Activated naive CD8-positive, alpha-beta T cell treated with anti-CD3 and anti-CD28 coated beads, Interleukin-2, amount 50 U/mL, for 16 hours (primary cell): Measurements from ENCODE around the gene MRPL24.

Experiments
- DNase-seq: peaks from one replicate; pipeline ENCODE4 v3.0.0-alpha.2; 2020; ENCODE audit warnings: low read depth, low spot score

MRPL24 gene

DNA sequence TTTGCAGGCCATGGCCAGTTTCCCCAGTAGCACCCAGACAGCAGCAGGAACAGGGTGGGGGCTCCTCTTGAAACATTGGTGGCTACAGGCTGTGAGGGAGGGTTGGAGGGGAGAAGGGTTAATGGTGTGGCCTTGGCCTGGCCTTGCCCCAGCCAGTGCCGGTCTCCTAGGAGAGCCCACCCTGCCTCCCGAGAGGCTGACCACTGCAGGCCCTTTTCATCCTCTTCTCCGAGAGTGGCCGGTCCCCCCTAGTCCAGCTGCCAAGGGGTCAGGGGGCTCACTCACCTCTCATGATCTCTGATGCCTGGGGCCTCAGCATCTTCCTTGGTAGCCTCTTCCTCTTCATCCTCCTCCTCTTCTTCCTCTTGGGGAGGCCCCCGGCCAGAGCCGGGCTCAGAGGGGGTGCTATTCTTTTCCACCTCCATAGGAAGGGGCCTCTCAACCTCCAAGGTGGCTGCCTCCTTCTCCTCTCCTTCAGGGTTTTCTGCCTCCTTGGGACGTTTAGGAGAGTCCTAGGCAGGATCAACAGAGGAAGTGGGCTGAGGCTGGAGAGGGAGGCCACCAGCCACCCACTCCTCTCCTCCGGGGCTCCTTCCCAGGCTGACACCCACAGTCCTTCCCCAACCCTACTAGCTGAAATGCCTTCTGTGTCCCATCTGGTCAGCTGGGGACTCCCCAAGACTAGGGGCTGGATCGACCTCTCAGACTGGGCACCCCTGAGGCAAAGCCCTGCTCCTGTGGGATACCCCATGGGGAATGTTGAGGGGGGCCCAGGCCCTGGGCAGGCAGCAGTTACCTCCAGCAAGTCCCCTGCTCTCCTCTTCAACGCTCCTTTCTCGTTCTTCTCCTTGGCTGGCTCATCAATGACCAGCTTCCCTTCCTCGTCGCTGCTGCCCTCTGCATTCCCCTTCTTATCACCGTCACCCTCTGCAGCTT lies 2.7 kb upstream of the MRPL24 start:
- DNase-seq: no peak

DNA sequence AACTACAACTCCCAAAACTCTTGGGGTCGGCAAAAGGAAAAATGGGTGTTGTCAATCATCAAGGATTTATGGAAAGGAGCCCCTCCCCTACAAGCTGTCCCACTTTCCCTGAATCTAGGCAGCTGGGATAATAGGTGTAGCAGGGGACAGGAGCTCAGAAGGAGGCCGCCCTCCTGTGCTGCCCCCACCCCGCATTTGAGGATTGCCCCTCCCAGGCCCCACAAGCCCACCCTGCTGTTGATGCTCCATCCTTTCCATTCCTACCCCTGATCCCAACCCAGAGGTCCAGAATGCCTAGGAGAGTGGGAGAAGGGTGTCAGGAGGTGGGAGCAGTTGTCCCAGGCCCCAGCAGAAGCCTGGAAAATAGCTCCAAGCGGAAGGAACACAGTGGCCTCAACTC lies 1.9 kb upstream of the MRPL24 start:
- DNase-seq: no peak

- no peak for DNase-seq
Observed at GRCh38 chr1:156742017-156742416, 1.1 kb upstream of the MRPL24 start.

DNA sequence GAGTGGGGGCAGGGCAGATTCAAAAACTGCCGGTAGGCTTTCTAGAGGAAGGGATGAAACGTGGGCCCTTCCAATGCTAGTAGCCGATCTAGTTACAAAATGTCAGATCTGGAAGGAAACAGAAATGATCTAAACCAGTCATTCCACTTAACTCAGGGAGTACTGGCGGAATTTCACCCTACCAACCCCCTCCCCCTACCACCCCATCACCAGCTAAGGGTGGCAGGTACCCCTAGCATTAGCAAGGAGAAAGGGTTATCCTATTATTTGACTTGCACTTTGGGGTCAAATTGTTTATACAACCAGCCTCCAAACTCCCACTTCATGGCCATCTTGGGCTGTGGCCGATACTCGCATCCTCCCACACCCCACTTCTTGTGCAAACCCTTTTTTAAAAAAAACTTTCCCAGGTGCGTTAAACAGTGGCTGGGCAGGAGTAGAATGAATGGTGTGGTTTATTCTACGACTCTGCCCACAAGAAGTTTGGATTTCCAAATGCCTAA lies 644 bp upstream of the MRPL24 start:
- DNase-seq: no peak

GRCh38 chr1:156740237-156740740 lies 599 bp downstream of the MRPL24 start:
- no peak for DNase-seq

- DNase-seq: no peak
Observed at GRCh38 chr1:156738916-156739315, 2.0 kb downstream of the MRPL24 start.

GRCh38 chr1:156738407-156738806 lies 2.5 kb downstream of the MRPL24 start:
- DNase-seq: no peak

- DNase-seq: no peak
Observed at GRCh38 chr1:156733989-156734584, 6.8 kb downstream of the MRPL24 start.

- DNase-seq: peak; percentile 87
Observed at GRCh38 chr1:156728599-156729462, 12.1 kb downstream of the MRPL24 start, which contains the start of gene ISG20L2. Gene ISG20L2 (minus strand): TSS chr1:156728766. CDS start chr1:156727652, 1,114 bp downstream.

- DNase-seq: peak; percentile 66
Observed at GRCh38 chr1:156727926-156728598, 12.8 kb downstream of the MRPL24 start, which contains the start of gene METTL25B. Gene METTL25B (plus strand): TSS chr1:156728469. CDS start chr1:156729105, 636 bp downstream.

DNA sequence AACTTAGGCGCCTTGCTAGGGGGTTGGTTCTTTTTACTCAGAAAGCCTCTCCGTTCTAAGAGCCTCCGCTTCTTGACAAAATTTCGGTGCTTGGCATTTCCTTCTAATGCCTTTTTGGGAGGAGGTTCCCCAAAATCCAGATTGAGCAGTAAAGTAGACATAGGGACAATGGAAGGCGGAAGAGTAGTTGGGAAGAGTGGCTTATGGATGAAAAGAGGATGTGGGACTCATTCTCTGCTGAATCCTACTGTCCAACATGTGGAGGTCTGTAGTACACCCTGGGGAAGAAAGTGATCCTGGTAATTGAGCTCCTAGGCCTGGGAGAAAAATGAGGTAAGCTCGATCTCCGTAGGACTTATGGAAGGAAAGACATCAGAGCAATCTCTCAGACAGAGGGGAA lies 13.4 kb downstream of the MRPL24 start:
- DNase-seq: no peak

GRCh38 chr1:156726549-156727226 lies 14.2 kb downstream of the MRPL24 start:
- DNase-seq: no peak

GRCh38 chr1:156725683-156726280 lies 15.1 kb downstream of the MRPL24 start:
- peak; percentile 59 for DNase-seq

DNA sequence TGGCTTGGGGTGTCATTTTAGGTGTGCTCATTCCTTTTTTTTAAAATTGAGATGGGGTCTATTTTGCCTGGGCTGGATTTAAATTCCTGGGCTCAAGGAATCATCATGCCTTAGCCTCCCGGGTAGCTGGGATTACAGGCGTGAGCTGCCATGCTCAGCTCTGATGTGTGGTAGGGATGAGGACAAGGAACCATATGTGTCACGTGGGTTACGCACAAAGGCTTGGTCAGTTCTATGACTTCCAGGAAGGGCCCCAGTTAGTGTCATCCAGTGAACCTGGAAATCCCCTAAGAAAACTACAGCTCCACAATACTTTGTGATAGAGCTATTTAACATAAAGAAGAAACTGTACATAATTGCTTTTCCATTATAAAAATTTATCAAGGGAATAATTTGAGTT lies 19.4 kb downstream of the MRPL24 start:
- DNase-seq: no peak

- no peak for DNase-seq
Observed at GRCh38 chr1:156721131-156721530, 19.8 kb downstream of the MRPL24 start.

DNA sequence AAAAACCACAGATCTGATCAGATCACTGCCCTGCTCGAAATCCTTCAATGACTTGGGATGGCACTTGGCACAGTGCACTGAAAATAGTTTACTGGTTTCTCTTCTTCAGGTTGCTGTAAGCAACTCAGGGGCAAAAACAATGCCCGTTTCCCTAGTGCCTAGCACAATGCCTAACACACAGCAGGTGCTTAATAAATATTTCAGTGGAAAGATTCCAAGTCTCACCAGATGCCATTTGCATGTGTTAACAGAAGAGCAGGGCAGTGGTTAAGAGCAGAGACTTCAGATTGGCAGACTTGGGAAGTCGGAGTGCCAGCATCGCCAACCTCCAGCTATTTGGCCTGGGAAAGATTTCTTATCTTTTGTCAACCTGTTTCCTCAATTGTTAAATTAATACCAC lies 23.5 kb downstream of the MRPL24 start:
- no peak for DNase-seq

DNA sequence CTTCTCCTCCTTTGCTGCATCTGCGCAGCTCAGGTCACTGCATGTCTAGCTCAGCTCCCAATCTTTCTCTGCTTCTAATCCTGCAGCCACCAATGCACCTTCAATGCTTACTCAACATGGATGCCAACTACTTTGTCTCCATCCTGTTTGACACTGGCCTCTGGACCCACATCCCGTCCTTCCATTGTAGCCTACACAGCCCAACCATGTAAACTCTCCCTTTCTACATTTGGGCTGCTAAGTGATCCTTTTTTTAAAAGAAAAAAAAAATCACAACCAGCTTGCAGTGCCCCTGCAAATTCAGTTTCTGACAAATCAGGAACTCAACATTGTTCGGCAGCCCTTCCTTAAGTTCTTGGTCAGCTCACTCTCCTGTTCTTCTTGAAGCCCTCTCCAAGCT lies 26.1 kb downstream of the MRPL24 start:
- DNase-seq: no peak

DNA sequence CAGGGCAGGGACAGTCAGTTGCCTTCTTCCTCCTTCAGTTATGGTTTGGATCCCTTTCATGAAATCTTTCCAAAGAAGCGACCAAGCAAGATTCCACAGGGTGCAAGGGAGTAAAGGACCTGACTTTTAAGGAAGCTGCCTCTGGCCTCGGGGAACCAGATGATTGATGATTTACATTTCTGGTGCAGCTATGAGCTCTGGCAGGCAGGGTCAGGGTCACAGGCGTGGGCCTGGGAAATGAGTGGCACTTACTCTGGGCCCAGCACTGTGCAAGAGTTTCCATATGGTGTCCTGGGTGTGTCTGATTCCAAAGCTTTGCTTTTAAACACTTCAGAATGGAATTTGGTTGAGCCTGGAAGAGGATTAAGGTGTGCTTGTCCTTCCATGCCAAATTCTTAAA lies 28.3 kb downstream of the MRPL24 start:
- no peak for DNase-seq

DNA sequence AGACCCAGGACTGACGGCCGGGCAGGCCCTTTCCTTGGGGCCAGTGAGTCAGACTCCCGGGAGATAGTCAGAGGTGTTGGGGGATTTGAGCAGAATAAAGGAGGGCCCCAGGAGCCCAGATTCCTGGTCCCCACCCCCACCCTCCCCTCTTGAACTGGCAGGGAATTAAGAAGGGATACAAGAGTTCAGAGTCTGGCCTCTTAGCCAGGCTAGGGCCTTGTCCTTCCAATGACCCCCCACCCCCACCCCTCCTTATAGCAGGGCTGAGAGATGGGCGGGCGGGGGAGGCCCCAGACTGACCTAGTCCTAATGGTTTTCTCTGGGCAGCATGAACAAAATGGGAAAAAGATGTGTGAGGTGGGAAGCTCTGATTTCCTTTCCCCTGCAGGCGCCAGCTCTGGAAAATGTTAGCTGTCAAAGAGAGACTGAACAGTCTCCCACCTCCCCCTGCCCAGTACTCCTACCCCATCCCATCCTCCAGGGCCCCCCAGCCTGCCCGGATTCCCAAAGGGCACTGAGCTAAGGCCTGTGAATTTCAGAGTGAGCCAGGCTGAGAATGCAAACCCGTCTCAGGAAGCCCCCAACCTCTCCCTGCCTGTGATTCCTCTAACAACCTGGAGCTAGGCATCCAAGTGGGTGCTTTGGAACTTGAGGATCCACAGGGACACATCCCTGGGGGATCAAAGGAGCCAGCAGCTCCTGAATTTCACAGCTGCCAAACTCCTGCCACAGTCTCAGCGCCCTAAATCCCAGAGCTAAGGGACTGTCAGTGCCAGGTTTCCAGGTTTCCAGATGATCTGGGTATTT lies 29.7 kb downstream of the MRPL24 start:
- DNase-seq: no peak
